CD4-positive, alpha-beta T cell (primary cell): ENCODE measurements around the gene MPV17L. TPM values are rescaled to one million over a fixed set of nuclear protein-coding genes. Genes with fewer than 3 reads are reported as not detected.

Experiments used
- ATAC-seq: fragments of 200-7000 bp; cut with Tn5 transposase; one replicate; pipeline ENCODE4 v1.10.0; 2022; ENCODE audit warnings: mild to moderate bottlenecking; ENCODE audit not compliant: poor library complexity
- CTCF ChIA-PET: fragments of 350-600 bp; sonication (Branson Sonifier 250); formaldehyde crosslinking; loops from one replicate; lab custom pipeline; 2021; ENCODE audit warnings: antibody characterized with exemption, inconsistent platforms; lab: Charles Lee
- POLR2A ChIA-PET: fragments of 350-600 bp; sonication (Branson Sonifier 250); formaldehyde crosslinking; loops from one replicate; lab custom pipeline; 2021; ENCODE audit warnings: antibody characterized with exemption, inconsistent platforms; lab: Charles Lee
- DNase-seq, 14 experiments: peaks; one replicate each; pipeline ENCODE4 v3.0.0-alpha.2; 2013 to 2020; ENCODE audit warnings: mixed read lengths in 2 of 14
- H3K27ac ChIP-seq, 2 donors: one replicate each; pipeline versions ENCODE4 v1.5.1 to v1.7.0; 2013; ENCODE audit warnings: low read length in 2 of 2, low read depth in 1 of 2, mild to moderate bottlenecking in 1 of 2
- H3K27me3 ChIP-seq, 2 experiments: 1 replicate in 1 of 2; 2 replicates in 1 of 2; pipeline versions ENCODE4 v1.6.1 to v1.7.0; 2013; ENCODE audit warnings: low read length in 2 of 2, control low read depth in 1 of 2, mild to moderate bottlenecking in 1 of 2, moderate library complexity in 1 of 2; ENCODE audit not compliant: insufficient read depth in 2 of 2, control insufficient read depth in 1 of 2
- H3K36me3 ChIP-seq: one replicate; pipeline ENCODE4 v1.6.1; 2013; ENCODE audit warnings: low read length, control low read depth; ENCODE audit not compliant: insufficient read depth
- H3K4me1 ChIP-seq: one replicate; pipeline ENCODE4 v1.6.1; 2013; ENCODE audit warnings: low read length, control low read depth; ENCODE audit not compliant: insufficient read depth
- H3K4me3 ChIP-seq: one replicate; pipeline ENCODE4 v1.5.1; 2013; ENCODE audit warnings: mild to moderate bottlenecking, low read length, moderate library complexity
- H3K9me3 ChIP-seq, 2 experiments: 1 replicate in 1 of 2; 2 replicates in 1 of 2; pipeline versions ENCODE4 v1.6.1 to v1.7.0; 2013; ENCODE audit warnings: low read length in 2 of 2, mild to moderate bottlenecking in 2 of 2, control low read depth in 1 of 2, moderate library complexity in 1 of 2; ENCODE audit not compliant: control insufficient read depth in 1 of 2, insufficient read depth in 1 of 2
- H3K27ac Mint-ChIP-seq: one replicate; pipeline ENCODE4 v1.8.0; 2020; ENCODE audit warnings: mixed read lengths
- H3K27me3 Mint-ChIP-seq: one replicate; pipeline ENCODE4 v1.8.0; 2021; ENCODE audit warnings: mixed read lengths
- H3K36me3 Mint-ChIP-seq: one replicate; pipeline ENCODE4 v1.8.0; 2021; ENCODE audit warnings: low read depth, mixed read lengths
- H3K4me1 Mint-ChIP-seq: one replicate; pipeline ENCODE4 v1.8.0; 2021; ENCODE audit warnings: low read depth, mixed read lengths
- H3K4me3 Mint-ChIP-seq: one replicate; pipeline ENCODE4 v1.8.0; 2020; ENCODE audit warnings: mild to moderate bottlenecking, mixed read lengths
- H3K9me3 Mint-ChIP-seq: one replicate; pipeline ENCODE4 v1.8.0; 2020; ENCODE audit warnings: mixed read lengths
- intact Hi-C, 2 experiments: fragments of 100-400 bp; cut with DNase I in 1 of 2; cut with micrococcal nuclease in 1 of 2; formaldehyde crosslinking; loops; one replicate each; pipeline versions ENCODE4 v1.15.1 to v1.9.0; 2023 to 2025; cut with DNase I, micrococcal nuclease
- total RNA-seq, 174 experiments: library from RNA in 2 of 174; stranded (reverse) in 2 of 174; gene quantifications; one replicate each; pipeline ENCODE4 v1.2.3 and lab custom pipeline; 2021 to 2026
- TF ChIP-seq, protein P1 (sequence below): fragments of 200-600 bp; IDR thresholded peaks from one replicate; pipeline ENCODE4 v1.8.0; 2022; ENCODE audit warnings: antibody characterized with exemption, mild to moderate bottlenecking

MPV17L gene
- total RNA-seq, 2 experiments from 2014 or later: not detected

DNA sequence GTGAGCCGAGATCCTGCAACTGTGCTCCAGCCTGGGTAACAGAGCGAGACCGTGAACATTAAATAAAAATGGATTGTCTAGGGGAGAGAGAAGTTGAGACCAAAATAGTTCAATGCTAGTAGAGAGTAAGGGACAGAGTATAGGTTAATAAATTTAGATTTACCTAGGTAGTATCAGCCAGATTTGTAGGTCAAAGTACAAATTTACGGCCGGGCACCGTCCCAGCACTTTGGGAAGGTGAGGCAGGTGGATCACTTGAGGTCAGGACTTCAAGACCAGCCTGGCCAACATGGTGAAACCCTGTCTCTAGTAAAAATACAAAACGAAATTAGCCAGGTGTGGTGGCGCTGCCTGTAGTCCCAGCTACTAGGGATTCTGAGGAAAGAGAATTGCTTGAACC lies 26.7 kb downstream of the MPV17L start:
- ATAC-seq: no peak
- TF ChIP-seq, protein P1, sequence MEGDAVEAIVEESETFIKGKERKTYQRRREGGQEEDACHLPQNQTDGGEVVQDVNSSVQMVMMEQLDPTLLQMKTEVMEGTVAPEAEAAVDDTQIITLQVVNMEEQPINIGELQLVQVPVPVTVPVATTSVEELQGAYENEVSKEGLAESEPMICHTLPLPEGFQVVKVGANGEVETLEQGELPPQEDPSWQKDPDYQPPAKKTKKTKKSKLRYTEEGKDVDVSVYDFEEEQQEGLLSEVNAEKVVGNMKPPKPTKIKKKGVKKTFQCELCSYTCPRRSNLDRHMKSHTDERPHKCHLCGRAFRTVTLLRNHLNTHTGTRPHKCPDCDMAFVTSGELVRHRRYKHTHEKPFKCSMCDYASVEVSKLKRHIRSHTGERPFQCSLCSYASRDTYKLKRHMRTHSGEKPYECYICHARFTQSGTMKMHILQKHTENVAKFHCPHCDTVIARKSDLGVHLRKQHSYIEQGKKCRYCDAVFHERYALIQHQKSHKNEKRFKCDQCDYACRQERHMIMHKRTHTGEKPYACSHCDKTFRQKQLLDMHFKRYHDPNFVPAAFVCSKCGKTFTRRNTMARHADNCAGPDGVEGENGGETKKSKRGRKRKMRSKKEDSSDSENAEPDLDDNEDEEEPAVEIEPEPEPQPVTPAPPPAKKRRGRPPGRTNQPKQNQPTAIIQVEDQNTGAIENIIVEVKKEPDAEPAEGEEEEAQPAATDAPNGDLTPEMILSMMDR: no peak
- Histone ChIP-seq H3K27me3 (no peaks in the 10 kb centered on the region), H3K27ac (no peak overlapping the region), H3K4me3 (no peak overlapping the region), H3K36me3 (no peaks in the 10 kb centered on the region), H3K4me1 (no peaks in the 10 kb centered on the region), H3K9me3 (no peaks in the 10 kb centered on the region)
- no peaks in the 10 kb centered on the region for H3K4me1 Mint-ChIP-seq
- no peak overlapping the region for H3K27ac Mint-ChIP-seq
- H3K9me3 Mint-ChIP-seq: no peaks in the 10 kb centered on the region
- intact Hi-C loops: loop anchor here in 1 of 2 experiments (10.0 kb wide), 1 partner anchor 173 kb away; no protein-coding TSS in a partner anchor
- CTCF ChIA-PET: no interaction called here
- no peak for DNase-seq
- H3K4me3 Mint-ChIP-seq: no peak overlapping the region
- H3K36me3 Mint-ChIP-seq: no peaks in the 10 kb centered on the region
- H3K27me3 Mint-ChIP-seq: peaks cover 9% of the 10 kb centered on the region
- POLR2A ChIA-PET: no interaction called here

DNA sequence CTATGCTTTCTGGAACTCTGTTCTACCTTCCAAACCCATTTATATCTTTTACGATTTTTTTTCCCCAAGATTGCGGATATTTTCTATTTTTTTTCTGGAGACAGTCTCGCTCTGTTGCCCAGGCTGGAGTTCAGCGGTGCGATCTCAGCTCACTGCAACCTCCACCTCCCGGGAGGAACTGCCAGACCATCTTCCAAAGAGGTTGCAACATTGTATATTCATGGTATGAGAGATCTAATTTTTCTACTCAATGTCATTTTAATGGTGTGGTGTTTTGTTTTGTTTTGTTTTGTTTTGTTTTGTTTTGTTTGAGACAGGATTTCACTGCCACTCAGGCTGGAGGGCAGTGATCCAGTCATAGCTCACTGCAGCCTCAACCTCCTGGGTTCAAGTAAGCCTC lies 30.3 kb downstream of the MPV17L start:
- TF ChIP-seq, protein P1: no peak
- ATAC-seq (no peak), DNase-seq (no peak)
- H3K4me3 ChIP-seq: no peak overlapping the region
- ChIA-PET POLR2A (no interaction called here), CTCF (no interaction called here)
- H3K9me3 ChIP-seq: no peaks in the 10 kb centered on the region
- Mint-ChIP-seq H3K27me3 (peaks cover 9% of the 10 kb centered on the region), H3K9me3 (no peaks in the 10 kb centered on the region), H3K4me3 (no peak overlapping the region), H3K36me3 (no peaks in the 10 kb centered on the region), H3K27ac (no peak overlapping the region), H3K4me1 (no peaks in the 10 kb centered on the region)
- intact Hi-C loops: loop anchor here (2.0 to 10.0 kb wide), 5 partner anchors 165 to 701 kb away; partner anchors contain the start of gene MARF1 (in 1 of the 2)
- H3K27me3 ChIP-seq: no peaks in the 10 kb centered on the region
- no peak overlapping the region for H3K27ac ChIP-seq
- no peaks in the 10 kb centered on the region for H3K36me3 ChIP-seq
- H3K4me1 ChIP-seq: no peaks in the 10 kb centered on the region

DNA sequence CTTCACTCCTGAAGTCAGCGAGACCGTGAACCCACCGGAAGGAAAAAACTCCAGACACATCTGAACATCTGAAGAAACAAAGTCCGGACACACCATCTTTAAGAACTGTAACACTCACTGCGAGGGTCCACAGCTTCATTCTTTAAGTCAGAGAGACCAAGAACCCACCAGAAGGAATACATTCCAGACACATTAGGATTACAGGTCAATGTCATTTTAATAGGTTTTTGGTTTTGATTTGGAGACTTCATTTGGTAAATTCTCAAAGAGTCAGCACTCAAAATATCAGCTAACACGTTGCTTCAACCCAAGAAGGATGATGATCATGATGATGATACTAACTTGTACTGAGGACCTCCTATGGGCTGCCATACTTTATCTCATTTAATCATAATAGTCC lies 31.2 kb downstream of the MPV17L start:
- Histone ChIP-seq H3K9me3 (no peaks in the 10 kb centered on the region), H3K4me3 (no peak overlapping the region), H3K27me3 (no peaks in the 10 kb centered on the region), H3K27ac (no peak overlapping the region), H3K4me1 (no peaks in the 10 kb centered on the region), H3K36me3 (no peaks in the 10 kb centered on the region)
- ChIA-PET POLR2A (no interaction called here), CTCF (interaction anchor here (1.7 to 1.9 kb wide), 2 partner anchors 216 to 278 kb away, joined by 7 to 13 read pairs; partner anchors contain the start of gene MARF1)
- no peak for ATAC-seq
- TF ChIP-seq, protein P1: no peak
- Mint-ChIP-seq H3K4me3 (no peak overlapping the region), H3K9me3 (no peaks in the 10 kb centered on the region), H3K4me1 (no peaks in the 10 kb centered on the region), H3K36me3 (no peaks in the 10 kb centered on the region), H3K27ac (no peak overlapping the region), H3K27me3 (peaks cover 9% of the 10 kb centered on the region)
- intact Hi-C loops: loop anchor here (1.0 to 10.0 kb wide), 6 partner anchors 164 to 700 kb away; partner anchors contain the start of gene MARF1 (in 1 of the 2)
- no peak for DNase-seq
